ENCODE measurements around the gene XIST. TPM values are rescaled to one million over a fixed set of nuclear protein-coding genes. Genes with fewer than 3 reads are reported as not detected.

XIST gene
- total and polyA plus RNA-seq, 4 donors: 0.93 to 225 (median 65.0) TPM; not detected in 1

DNA sequence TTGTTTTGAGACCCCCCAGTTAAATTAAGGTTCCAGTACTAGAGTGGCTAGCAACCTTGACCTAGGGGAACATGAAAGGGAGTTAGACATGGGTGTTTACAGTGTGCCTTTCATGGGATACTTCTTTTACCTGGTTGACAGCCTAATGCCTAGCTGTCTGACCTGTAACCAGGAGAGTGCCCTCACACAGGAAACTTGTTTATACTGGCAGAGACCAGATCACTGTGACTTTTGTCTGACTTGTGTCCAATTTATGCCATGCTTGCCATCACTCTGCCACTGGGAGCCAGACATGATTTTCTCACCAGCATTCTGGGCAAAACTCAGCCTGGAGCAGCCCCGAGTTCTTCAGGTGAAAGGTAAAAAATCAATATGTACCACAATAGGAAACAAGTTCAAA lies 16.4 kb upstream of the XIST start:
- peaks cover 0 to 2% (median 0%) of the 10 kb centered on the region in 4 donors for H3K27me3 ChIP-seq (ENCODE audit: control insufficient read depth in 4 of 4, insufficient read depth in 4 of 4, low read length in 3 of 4)
- no peak overlapping the region for H3K4me3 ChIP-seq (ENCODE audit: low read depth in 1 of 3, low read length in 3 of 3)
- no peaks in the 10 kb centered on the region for H3K36me3 ChIP-seq (ENCODE audit: control insufficient read depth in 4 of 4, insufficient read depth in 3 of 4, low read depth in 1 of 4, low read length in 3 of 4)
- no peaks in the 10 kb centered on the region for H3K9me3 ChIP-seq (ENCODE audit: control insufficient read depth in 4 of 4, low read length in 3 of 4)
- no peak for TF ChIP-seq HNF4A (conservative IDR thresholded peaks at IDR 0.05)
- TF ChIP-seq, protein P1, sequence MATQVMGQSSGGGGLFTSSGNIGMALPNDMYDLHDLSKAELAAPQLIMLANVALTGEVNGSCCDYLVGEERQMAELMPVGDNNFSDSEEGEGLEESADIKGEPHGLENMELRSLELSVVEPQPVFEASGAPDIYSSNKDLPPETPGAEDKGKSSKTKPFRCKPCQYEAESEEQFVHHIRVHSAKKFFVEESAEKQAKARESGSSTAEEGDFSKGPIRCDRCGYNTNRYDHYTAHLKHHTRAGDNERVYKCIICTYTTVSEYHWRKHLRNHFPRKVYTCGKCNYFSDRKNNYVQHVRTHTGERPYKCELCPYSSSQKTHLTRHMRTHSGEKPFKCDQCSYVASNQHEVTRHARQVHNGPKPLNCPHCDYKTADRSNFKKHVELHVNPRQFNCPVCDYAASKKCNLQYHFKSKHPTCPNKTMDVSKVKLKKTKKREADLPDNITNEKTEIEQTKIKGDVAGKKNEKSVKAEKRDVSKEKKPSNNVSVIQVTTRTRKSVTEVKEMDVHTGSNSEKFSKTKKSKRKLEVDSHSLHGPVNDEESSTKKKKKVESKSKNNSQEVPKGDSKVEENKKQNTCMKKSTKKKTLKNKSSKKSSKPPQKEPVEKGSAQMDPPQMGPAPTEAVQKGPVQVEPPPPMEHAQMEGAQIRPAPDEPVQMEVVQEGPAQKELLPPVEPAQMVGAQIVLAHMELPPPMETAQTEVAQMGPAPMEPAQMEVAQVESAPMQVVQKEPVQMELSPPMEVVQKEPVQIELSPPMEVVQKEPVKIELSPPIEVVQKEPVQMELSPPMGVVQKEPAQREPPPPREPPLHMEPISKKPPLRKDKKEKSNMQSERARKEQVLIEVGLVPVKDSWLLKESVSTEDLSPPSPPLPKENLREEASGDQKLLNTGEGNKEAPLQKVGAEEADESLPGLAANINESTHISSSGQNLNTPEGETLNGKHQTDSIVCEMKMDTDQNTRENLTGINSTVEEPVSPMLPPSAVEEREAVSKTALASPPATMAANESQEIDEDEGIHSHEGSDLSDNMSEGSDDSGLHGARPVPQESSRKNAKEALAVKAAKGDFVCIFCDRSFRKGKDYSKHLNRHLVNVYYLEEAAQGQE (IDR thresholded peaks at IDR 0.05): no peak
- no peak for TF ChIP-seq MAX (IDR thresholded peaks at IDR 0.05)
- TF ChIP-seq TAF1 (conservative IDR thresholded peaks at IDR 0.05): no peak
- TF ChIP-seq FOXA2 (IDR thresholded peaks at IDR 0.05): no peak
- WGBS: 56% methylated on average over 1 of the region's 1 CpG
- H3K9ac ChIP-seq (ENCODE audit: low read depth in 1 of 2, low read length in 2 of 2): no peak overlapping the region
- no peaks in the 10 kb centered on the region for H3K4me1 ChIP-seq (ENCODE audit: control insufficient read depth in 4 of 4, insufficient read depth in 4 of 4, low read length in 3 of 4)
- no peak overlapping the region for H3K27ac ChIP-seq (ENCODE audit: low read depth in 1 of 2, low read length in 2 of 2)
- no peak for DNase-seq (ENCODE audit: low spot score)

DNA sequence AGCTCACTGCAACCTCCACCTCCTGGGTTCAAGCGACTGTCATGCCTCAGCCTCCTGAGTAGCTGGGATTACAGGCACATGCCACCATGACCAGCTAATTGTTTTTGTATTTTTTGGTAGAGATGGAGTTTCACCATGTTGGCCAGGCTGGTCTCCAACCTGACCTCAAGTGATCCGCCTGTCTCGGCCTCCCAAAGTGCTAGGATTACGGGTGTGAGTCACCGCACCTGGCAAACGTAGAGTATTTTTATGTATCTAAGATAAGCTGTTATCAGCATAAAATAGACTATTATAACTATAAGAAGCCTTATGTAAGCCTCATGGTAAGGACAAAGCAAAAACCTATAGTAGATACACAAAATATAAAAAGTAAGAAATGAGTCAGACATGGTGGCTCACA lies 14.6 kb upstream of the XIST start:
- H3K27ac ChIP-seq (ENCODE audit: low read depth in 1 of 2, low read length in 2 of 2): no peak overlapping the region
- DNase-seq (ENCODE audit: low spot score): no peak
- H3K27me3 ChIP-seq (ENCODE audit: control insufficient read depth in 4 of 4, insufficient read depth in 4 of 4, low read length in 3 of 4): peaks cover 0 to 2% (median 0%) of the 10 kb centered on the region in 4 donors
- H3K4me3 ChIP-seq (ENCODE audit: low read depth in 1 of 3, low read length in 3 of 3): no peak overlapping the region
- H3K9ac ChIP-seq (ENCODE audit: low read depth in 1 of 2, low read length in 2 of 2): no peak overlapping the region
- TF ChIP-seq SP1 (IDR thresholded peaks at IDR 0.05): no peak
- no peak for TF ChIP-seq CTCF (IDR thresholded peaks at IDR 0.05; ENCODE audit: low read depth, low read length, missing input control)
- no peak for TF ChIP-seq HNF4A (conservative IDR thresholded peaks at IDR 0.05)
- TF ChIP-seq FOXA1 (IDR thresholded peaks at IDR 0.05): no peak
- TF ChIP-seq FOXA2 (IDR thresholded peaks at IDR 0.05): no peak
- no peak for TF ChIP-seq GABPA (IDR thresholded peaks at IDR 0.05 in 1 of 2, conservative IDR thresholded peaks at IDR 0.05 in 1 of 2)
- TF ChIP-seq RAD21 (IDR thresholded peaks at IDR 0.05): no peak
- TF ChIP-seq NR2F2 (IDR thresholded peaks at IDR 0.05): no peak
- no peak for TF ChIP-seq JUND (IDR thresholded peaks at IDR 0.05)
- TF ChIP-seq TAF1 (conservative IDR thresholded peaks at IDR 0.05): no peak
- TF ChIP-seq, protein P2, sequence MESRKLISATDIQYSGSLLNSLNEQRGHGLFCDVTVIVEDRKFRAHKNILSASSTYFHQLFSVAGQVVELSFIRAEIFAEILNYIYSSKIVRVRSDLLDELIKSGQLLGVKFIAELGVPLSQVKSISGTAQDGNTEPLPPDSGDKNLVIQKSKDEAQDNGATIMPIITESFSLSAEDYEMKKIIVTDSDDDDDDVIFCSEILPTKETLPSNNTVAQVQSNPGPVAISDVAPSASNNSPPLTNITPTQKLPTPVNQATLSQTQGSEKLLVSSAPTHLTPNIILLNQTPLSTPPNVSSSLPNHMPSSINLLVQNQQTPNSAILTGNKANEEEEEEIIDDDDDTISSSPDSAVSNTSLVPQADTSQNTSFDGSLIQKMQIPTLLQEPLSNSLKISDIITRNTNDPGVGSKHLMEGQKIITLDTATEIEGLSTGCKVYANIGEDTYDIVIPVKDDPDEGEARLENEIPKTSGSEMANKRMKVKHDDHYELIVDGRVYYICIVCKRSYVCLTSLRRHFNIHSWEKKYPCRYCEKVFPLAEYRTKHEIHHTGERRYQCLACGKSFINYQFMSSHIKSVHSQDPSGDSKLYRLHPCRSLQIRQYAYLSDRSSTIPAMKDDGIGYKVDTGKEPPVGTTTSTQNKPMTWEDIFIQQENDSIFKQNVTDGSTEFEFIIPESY (IDR thresholded peaks at IDR 0.05): no peak
- no peaks in the 10 kb centered on the region for H3K4me1 ChIP-seq (ENCODE audit: control insufficient read depth in 4 of 4, insufficient read depth in 4 of 4, low read length in 3 of 4)
- no peaks in the 10 kb centered on the region for H3K9me3 ChIP-seq (ENCODE audit: control insufficient read depth in 4 of 4, low read length in 3 of 4)
- 92% methylated on average over 6 of the region's 6 CpGs for WGBS
- no peaks in the 10 kb centered on the region for H3K36me3 ChIP-seq (ENCODE audit: control insufficient read depth in 4 of 4, insufficient read depth in 3 of 4, low read depth in 1 of 4, low read length in 3 of 4)
